Esophagus muscularis mucosa (tissue), 4 donors: Measurements from ENCODE around the gene ERVV-1. TPM values are rescaled to one million over a fixed set of nuclear protein-coding genes. Genes with fewer than 3 reads are reported as not detected.

Experiments
- DNase-seq: peaks from one replicate; pipeline ENCODE4 v3.0.0-alpha.2; 2017; ENCODE audit errors: extremely low spot score
- H3K27ac ChIP-seq, 4 donors: fragments of 200-600 bp; sonication (generic); replicated peaks in 1 of 4; 1 replicate in 3 of 4; 2 replicates in 1 of 4; pipeline ENCODE4 v1.5.1; 2016 to 2019; ENCODE audit warnings: mild to moderate bottlenecking in 1 of 4
- H3K27me3 ChIP-seq, 4 donors: fragments of 200-600 bp; sonication (generic); one replicate each; pipeline versions ENCODE4 v1.5.1 to v1.6.0; 2016 to 2019
- H3K36me3 ChIP-seq, 4 donors: fragments of 200-600 bp; sonication (generic); one replicate each; pipeline ENCODE4 v1.5.1; 2016 to 2019
- H3K4me1 ChIP-seq, 4 donors: fragments of 200-600 bp; sonication (generic); one replicate each; pipeline ENCODE4 v1.5.1; 2016 to 2019
- H3K4me3 ChIP-seq, 4 donors: fragments of 200-600 bp; sonication (generic); 1 replicate in 2 of 4; 2 replicates in 2 of 4; pipeline ENCODE4 v1.5.1; 2016 to 2019; ENCODE audit warnings: mild to moderate bottlenecking in 4 of 4, moderate library complexity in 1 of 4
- H3K9me3 ChIP-seq, 4 donors: fragments of 200-600 bp; sonication (generic); 1 replicate in 3 of 4; 2 replicates in 1 of 4; pipeline ENCODE4 v1.5.1; 2016 to 2019
- EP300 ChIP-seq: sonication (generic); formaldehyde crosslinking; IDR thresholded peaks from one replicate; pipeline ENCODE4 v1.6.1; 2017; ENCODE audit warnings: antibody characterized with exemption
- POLR2A ChIP-seq: fragments of 450-650 bp; IDR thresholded peaks from one replicate; pipeline ENCODE4 v1.6.1; 2017; ENCODE audit warnings: antibody characterized with exemption, moderate library complexity, mild to moderate bottlenecking, low read depth
- POLR2AphosphoS5 ChIP-seq, 2 donors: sonication (generic); formaldehyde crosslinking; IDR thresholded peaks; one replicate each; pipeline ENCODE4 v1.6.1; 2017; ENCODE audit warnings: antibody characterized with exemption in 2 of 2
- WGBS: methylation state at CpG from one replicate; pipeline ENCODE4 v1.1.5; 2018; 5-methylcytosine and 5-hydroxymethylcytosine counted together
- intact Hi-C: fragments of 100-400 bp; cut with DNase I; formaldehyde crosslinking; loops from one replicate; pipeline ENCODE4 v1.15.1; 2023
- total RNA-seq, 4 donors: library from RNA; depleted of rRNA; stranded (reverse); fragments of >200 nt; gene quantifications; one replicate each; pipeline versions ENCODE4 v1.1.0 to v1.2.1, GENCODE V29; 2016
- TF ChIP-seq, protein P1 (sequence below), 3 experiments: fragments of 200-600 bp in 2 of 3; fragments of 450-650 bp in 1 of 3; sonication (generic) in 2 of 3; IDR thresholded peaks; one replicate each; pipeline ENCODE4 v1.5.1; 2017 to 2019; ENCODE audit warnings: antibody characterized with exemption in 3 of 3, mild to moderate bottlenecking in 2 of 3, moderate library complexity in 1 of 3

The ERVV-1 gene
- total RNA-seq, 4 donors from 2014 or later, result not detected

DNA sequence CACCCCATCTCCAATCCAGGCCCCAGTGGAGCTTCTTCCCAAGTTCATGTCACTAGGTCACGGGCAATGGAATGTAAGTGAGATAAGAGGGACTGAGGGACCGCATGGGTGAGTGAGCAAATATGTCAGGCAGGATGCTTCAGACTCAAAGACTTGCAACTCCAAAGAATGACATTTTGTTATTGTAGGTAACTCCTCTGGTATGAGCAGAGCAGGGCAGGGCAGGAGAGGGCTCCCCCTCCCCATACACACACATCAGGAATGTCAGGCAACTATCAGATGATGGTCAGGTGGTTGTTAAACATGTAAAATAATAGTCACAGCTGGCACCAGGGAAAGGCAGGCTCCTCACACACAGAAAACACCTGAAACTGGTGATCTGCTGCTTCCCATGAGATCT, 41.4 kb downstream of the ERVV-1 start:
- no peak for TF ChIP-seq POLR2AphosphoS5 (IDR thresholded peaks at IDR 0.05)
- WGBS, result 49% methylated on average over 2 of the region's 2 CpGs
- Histone ChIP-seq H3K27ac (no peak overlapping the region), H3K4me3 (no peak overlapping the region), H3K27me3 (peaks cover 0 to 36% (median 7%) of the 10 kb centered on the region in 4 donors), H3K36me3 (no peaks in the 10 kb centered on the region), H3K4me1 (peaks cover 0 to 11% (median 10%) of the 10 kb centered on the region in 4 donors), H3K9me3 (peaks cover 0 to 38% (median 13%) of the 10 kb centered on the region in 4 donors)
- no peak for DNase-seq
- intact Hi-C loops, result no loop called here

DNA sequence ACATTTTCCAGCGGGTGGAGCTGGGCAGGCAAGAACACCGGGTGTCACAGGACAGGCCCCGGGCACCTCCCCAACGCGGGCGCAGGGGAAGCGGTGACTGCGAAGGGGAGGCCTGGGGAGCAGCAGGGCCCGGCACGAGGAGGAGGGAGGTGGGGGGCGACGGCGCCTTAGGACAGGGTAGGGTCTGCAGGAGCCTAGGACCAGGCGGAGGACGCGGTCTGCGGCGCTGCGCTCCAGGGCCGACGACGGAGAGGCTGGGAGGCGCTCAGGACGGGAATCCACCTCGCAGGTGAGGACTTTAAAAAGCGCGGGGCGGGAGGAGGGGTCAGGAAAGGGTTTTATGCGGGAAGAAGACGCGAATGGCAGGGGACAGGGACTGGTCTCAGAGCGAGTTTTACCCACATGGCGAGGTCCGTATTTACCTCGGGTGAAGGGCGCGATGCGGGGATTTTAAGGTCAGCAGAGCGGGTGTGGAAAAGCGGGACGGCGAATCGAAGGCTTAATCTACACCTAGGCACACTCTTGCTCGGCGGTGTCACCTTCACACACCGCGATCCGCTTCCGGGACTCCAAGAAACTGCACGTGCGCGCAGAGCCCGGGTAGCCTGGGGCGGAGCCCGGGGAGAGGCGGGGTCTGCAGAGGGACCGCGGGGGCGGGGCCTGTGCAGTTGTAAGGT, 44.3 kb downstream of the ERVV-1 start:
- Histone ChIP-seq H3K27ac (no peak overlapping the region), H3K27me3 (peaks cover 0 to 36% (median 7%) of the 10 kb centered on the region in 4 donors), H3K4me1 (peaks cover 0 to 11% (median 10%) of the 10 kb centered on the region in 4 donors), H3K4me3 (peak overlapping the region; percentile 36 to 54 (median 40)), H3K9me3 (peaks cover 0 to 53% (median 24%) of the 10 kb centered on the region in 4 donors), H3K36me3 (no peaks in the 10 kb centered on the region)
- WGBS, result under 1% methylated on average over 24 of the region's 59 CpGs
- no peak for DNase-seq
- TF ChIP-seq POLR2A, result no peak
- TF ChIP-seq, protein P1, sequence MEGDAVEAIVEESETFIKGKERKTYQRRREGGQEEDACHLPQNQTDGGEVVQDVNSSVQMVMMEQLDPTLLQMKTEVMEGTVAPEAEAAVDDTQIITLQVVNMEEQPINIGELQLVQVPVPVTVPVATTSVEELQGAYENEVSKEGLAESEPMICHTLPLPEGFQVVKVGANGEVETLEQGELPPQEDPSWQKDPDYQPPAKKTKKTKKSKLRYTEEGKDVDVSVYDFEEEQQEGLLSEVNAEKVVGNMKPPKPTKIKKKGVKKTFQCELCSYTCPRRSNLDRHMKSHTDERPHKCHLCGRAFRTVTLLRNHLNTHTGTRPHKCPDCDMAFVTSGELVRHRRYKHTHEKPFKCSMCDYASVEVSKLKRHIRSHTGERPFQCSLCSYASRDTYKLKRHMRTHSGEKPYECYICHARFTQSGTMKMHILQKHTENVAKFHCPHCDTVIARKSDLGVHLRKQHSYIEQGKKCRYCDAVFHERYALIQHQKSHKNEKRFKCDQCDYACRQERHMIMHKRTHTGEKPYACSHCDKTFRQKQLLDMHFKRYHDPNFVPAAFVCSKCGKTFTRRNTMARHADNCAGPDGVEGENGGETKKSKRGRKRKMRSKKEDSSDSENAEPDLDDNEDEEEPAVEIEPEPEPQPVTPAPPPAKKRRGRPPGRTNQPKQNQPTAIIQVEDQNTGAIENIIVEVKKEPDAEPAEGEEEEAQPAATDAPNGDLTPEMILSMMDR (IDR thresholded peaks at IDR 0.05), result no peak
- TF ChIP-seq EP300, result no peak
- intact Hi-C loops, result no loop called here

Other genes with a start within 250 kb of the ERVV-1 start
- gene ZNF600, start 227.1 kb upstream of the ERVV-1 start, total RNA-seq, result 10 to 100 TPM in 1 of 4 donors, 1 to 10 TPM in 3; 4.8 to 15.0 (median 5.5) TPM
- gene ZNF28, start 192.3 kb upstream of the ERVV-1 start, total RNA-seq, result 10 to 100 TPM in 3 of 4 donors, 1 to 10 TPM in 1; 5.9 to 15.0 (median 11.0) TPM
- gene ZNF468, start 156.3 kb upstream of the ERVV-1 start, total RNA-seq, result 10 to 100 TPM in 2 of 4 donors, 1 to 10 TPM in 2; 7.5 to 13.3 (median 11.0) TPM
- 10 to 100 TPM in 2 of 4 donors, 1 to 10 TPM in 2; 4.2 to 11.6 (median 10.2) TPM for gene ZNF320, start 116.3 kb upstream of the ERVV-1 start, total RNA-seq
- 1 to 10 TPM; 2.5 to 3.7 (median 3.1) TPM for gene ZNF888, start 90.5 kb upstream of the ERVV-1 start, total RNA-seq
- gene ZNF816, start 51.0 kb upstream of the ERVV-1 start, total RNA-seq, result 10 to 100 TPM in 1 of 4 donors, 1 to 10 TPM in 3; 4.0 to 12.9 (median 6.0) TPM
- gene ERVV-2, start 30.8 kb downstream of the ERVV-1 start, total RNA-seq, result not detected
- 10 to 100 TPM; 25.3 to 40.3 (median 27.1) TPM for gene ZNF160, start 89.5 kb downstream of the ERVV-1 start, total RNA-seq
- 10 to 100 TPM in 3 of 4 donors, 1 to 10 TPM in 1; 9.1 to 18.1 (median 13.4) TPM for gene ZNF415, start 119.0 kb downstream of the ERVV-1 start, total RNA-seq
- 10 to 100 TPM in 1 of 4 donors, 1 to 10 TPM in 3; 7.1 to 11.3 (median 8.5) TPM for gene ZNF347, start 145.1 kb downstream of the ERVV-1 start, total RNA-seq
- gene ZNF665, start 179.4 kb downstream of the ERVV-1 start, total RNA-seq, result 1 to 10 TPM; 2.9 to 3.8 (median 3.3) TPM
- 10 to 100 TPM; 15.6 to 22.0 (median 17.1) TPM for gene ZNF677, start 241.0 kb downstream of the ERVV-1 start, total RNA-seq
- gene VN1R2, start 244.4 kb downstream of the ERVV-1 start, total RNA-seq, result not detected